OCI-LY3 (cell line): Measurements from ENCODE around the gene LIPG.
"Not testable (repeated sequence)": the region's sequence is repeated elsewhere in the genome, so short reads cannot be mapped to it uniquely, and the experiment has no call there.

Experiments
- CTCF ChIP-seq: fragments of 200-600, 300-600 bp; sonication (generic); IDR thresholded peaks from 2 replicates; pipeline ENCODE4 v1.5.1; 2014; ENCODE audit warnings: antibody characterized with exemption, low read length, low read depth
- EZH2phosphoT487 ChIP-seq: fragments of 200-600 bp; shearing (Covaris generic); IDR thresholded peaks from 2 replicates; pipeline ENCODE4 v1.6.1; 2018; ENCODE audit warnings: antibody characterized with exemption, mixed run types, low read depth

DNA sequence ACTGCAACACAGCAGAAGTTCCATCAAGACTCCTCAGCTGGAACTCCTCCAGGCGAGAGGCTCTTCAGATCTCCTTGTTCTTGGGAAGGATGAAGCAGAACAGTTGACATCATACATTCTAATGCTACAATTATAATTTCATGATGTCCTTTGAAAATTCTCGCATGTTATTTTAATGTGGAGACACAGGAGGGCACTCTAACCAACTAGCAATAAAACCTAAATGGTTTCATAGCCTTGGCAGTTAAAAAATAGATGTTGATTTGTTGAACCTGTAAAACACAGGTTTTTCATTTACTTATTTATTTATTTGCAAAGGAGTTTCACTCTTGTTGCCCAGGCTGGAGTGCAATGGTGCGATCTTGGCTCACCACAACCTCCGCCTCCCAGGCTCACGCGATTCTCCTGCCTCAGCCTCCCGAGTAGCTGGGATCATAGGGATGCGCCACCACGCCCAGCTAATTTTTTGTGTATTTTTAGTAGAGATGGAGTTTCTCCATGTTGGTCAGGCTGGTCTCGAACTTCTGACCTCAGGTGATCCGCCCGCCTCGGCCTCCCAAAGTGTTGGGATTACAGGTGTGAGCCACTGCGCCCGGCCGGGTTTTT lies 2.4 kb upstream of the LIPG start:
- peak; percentile 88 for TF ChIP-seq CTCF
- TF ChIP-seq EZH2phosphoT487: not testable (repeated sequence)
